ENCODE measurements around the gene FOXK2.
"Not testable (repeated sequence)": the region's sequence is repeated elsewhere in the genome, so short reads cannot be mapped to it uniquely, and the experiment has no call there.

The FOXK2 gene

GRCh38 chr17:82495844-82496528 is 23.5 kb upstream of the FOXK2 start:
- DNase-seq (ENCODE audit: low read depth): no peak

- peak; percentile 84 for DNase-seq (ENCODE audit: low read depth)
These were observed 22.8 kb upstream of the FOXK2 start for GRCh38 chr17:82496529-82497434.

GRCh38 chr17:82497483-82498405 is 21.8 kb upstream of the FOXK2 start:
- DNase-seq (ENCODE audit: low read depth): peak; percentile 28

GRCh38 chr17:82502207-82502606 is 17.3 kb upstream of the FOXK2 start:
- no peak for DNase-seq (ENCODE audit: low read depth)

GRCh38 chr17:82503094-82503727 is 16.3 kb upstream of the FOXK2 start:
- no peak for DNase-seq (ENCODE audit: low read depth)

- no peak for DNase-seq (ENCODE audit: low read depth)
These were observed 15.7 kb upstream of the FOXK2 start for GRCh38 chr17:82503728-82504308.

GRCh38 chr17:82505296-82505695 is 14.2 kb upstream of the FOXK2 start:
- DNase-seq (ENCODE audit: low read depth): no peak

- not testable (repeated sequence) for DNase-seq (ENCODE audit: low read depth)
These were observed 13.1 kb upstream of the FOXK2 start for GRCh38 chr17:82506402-82506801.

- no peak for DNase-seq (ENCODE audit: low read depth)
These were observed 11.8 kb upstream of the FOXK2 start for GRCh38 chr17:82507631-82508175.

- DNase-seq (ENCODE audit: low read depth): not testable (repeated sequence)
These were observed 7.9 kb upstream of the FOXK2 start for GRCh38 chr17:82511642-82512041.

GRCh38 chr17:82513864-82514263 is 5.7 kb upstream of the FOXK2 start:
- not testable (repeated sequence) for DNase-seq (ENCODE audit: low read depth)

GRCh38 chr17:82517230-82517865 is 2.2 kb upstream of the FOXK2 start:
- no peak for DNase-seq (ENCODE audit: low read depth)

GRCh38 chr17:82519971-82520903 is 705 bp downstream of the FOXK2 start:
- DNase-seq (ENCODE audit: low read depth): peak; percentile 28

- DNase-seq (ENCODE audit: low read depth): no peak
These were observed 5.0 kb downstream of the FOXK2 start for GRCh38 chr17:82524540-82524939.

- no peak for DNase-seq (ENCODE audit: low read depth)
These were observed 6.2 kb downstream of the FOXK2 start for GRCh38 chr17:82525712-82526111.

GRCh38 chr17:82527898-82528297 is 8.4 kb downstream of the FOXK2 start:
- DNase-seq (ENCODE audit: low read depth): no peak

GRCh38 chr17:82528484-82529265 is 9.1 kb downstream of the FOXK2 start:
- no peak for DNase-seq (ENCODE audit: low read depth)

- no peak for DNase-seq (ENCODE audit: low read depth)
These were observed 10.4 kb downstream of the FOXK2 start for GRCh38 chr17:82529914-82530300.

Data from activated T-cell treated with anti-CD3 and anti-CD28 coated beads for 1 hour (primary cell).